GM12891 (cell line): ENCODE data around the gene OSMR.

Source experiments
- PAX5 ChIP-seq: IDR thresholded peaks from 2 replicates; pipeline ENCODE4 v1.6.1; 2011; ENCODE audit warnings: low read length, moderate library complexity, mild to moderate bottlenecking; ENCODE audit not compliant: insufficient read depth, severe bottlenecking
- POLR2A ChIP-seq: IDR thresholded peaks from 2 replicates; pipeline ENCODE4 v1.6.1; 2011; ENCODE audit warnings: low read depth, low read length, control low read depth
- POLR2AphosphoS5 ChIP-seq: IDR thresholded peaks from 2 replicates; pipeline ENCODE4 v1.6.1; 2011; ENCODE audit warnings: low read depth, low read length, control low read depth
- POU2F2 ChIP-seq: IDR thresholded peaks from 2 replicates; pipeline ENCODE4 v1.6.1; 2011; ENCODE audit warnings: low read depth, mild to moderate bottlenecking, control low read depth, low read length, moderate library complexity
- SPI1 ChIP-seq: IDR thresholded peaks from 2 replicates; pipeline ENCODE4 v1.6.1; 2011; ENCODE audit warnings: low read depth, low read length, control low read depth
- TAF1 ChIP-seq: IDR thresholded peaks from 2 replicates; pipeline ENCODE4 v1.6.1; 2011; ENCODE audit warnings: low read depth, low read length, control low read depth

DNA sequence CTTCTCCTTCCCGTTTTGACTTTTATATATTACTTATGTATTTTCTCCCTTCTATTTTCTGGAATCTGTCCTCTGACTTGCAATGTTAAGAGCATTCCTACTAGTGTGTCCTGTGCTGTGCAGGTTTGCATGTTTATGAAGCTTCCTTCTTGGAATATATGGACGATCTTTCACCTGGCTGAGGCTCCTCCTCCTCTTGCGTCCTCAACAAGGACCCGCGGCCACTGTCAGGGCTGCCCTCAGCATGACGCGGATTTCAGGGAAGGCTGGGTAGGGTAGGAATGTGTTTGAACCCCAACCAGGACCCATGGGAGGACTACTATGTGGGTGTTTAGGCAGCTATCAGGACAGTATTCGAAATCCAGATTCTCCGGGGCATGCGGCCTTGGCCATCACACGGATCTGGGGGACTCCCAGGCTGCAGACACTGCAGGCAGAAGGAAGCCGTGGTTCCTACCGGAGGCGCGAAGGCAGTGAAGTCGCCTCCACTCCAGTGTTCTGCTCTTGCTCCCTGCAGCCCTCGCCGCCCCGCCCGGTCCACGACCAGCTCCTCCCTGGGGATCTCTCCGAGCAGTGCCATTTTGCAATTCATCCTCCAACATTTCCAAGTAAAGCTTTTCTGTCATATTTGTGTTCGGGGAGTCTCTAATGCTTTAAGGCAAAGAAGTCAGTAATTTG lies 37.0 kb upstream of the OSMR start:
- no peak for TF ChIP-seq POLR2A
- TF ChIP-seq POLR2AphosphoS5 = no peak
- no peak for TF ChIP-seq TAF1
- TF ChIP-seq PAX5 = no peak
- TF ChIP-seq SPI1 = no peak
- no peak for TF ChIP-seq POU2F2
